HL-60/S4 (cell line): ENCODE results near the gene FLCN.

Experiments
- in situ Hi-C: fragments of 300-500 bp; cut with MboI; formaldehyde crosslinking; loops from 2 replicates; pipeline ENCODE4 v1.14.3; 2022; ENCODE audit warnings: low sequenced_read_pairs

The FLCN gene

GRCh38 chr17:17236295-17237025, 508 bp downstream of the FLCN start:
- in situ Hi-C loops: no loop called here

GRCh38 chr17:17235212-17236174, 1.5 kb downstream of the FLCN start:
- in situ Hi-C loops: no loop called here

GRCh38 chr17:17232303-17232621, 4.7 kb downstream of the FLCN start:
- in situ Hi-C loops: no loop called here

- in situ Hi-C loops: no loop called here
Measured at GRCh38 chr17:17231621-17232302, 5.2 kb downstream of the FLCN start.

GRCh38 chr17:17229416-17230384, 7.3 kb downstream of the FLCN start:
- in situ Hi-C loops: no loop called here

GRCh38 chr17:17228521-17229279, 8.3 kb downstream of the FLCN start:
- in situ Hi-C loops: no loop called here

- in situ Hi-C loops: no loop called here
Measured at GRCh38 chr17:17227608-17228520, 9.1 kb downstream of the FLCN start.

GRCh38 chr17:17226451-17227265, 10.3 kb downstream of the FLCN start:
- in situ Hi-C loops: no loop called here

- in situ Hi-C loops: no loop called here
Measured at GRCh38 chr17:17225901-17226300, 11.1 kb downstream of the FLCN start.

GRCh38 chr17:17224137-17224536, 12.8 kb downstream of the FLCN start:
- in situ Hi-C loops: no loop called here

- in situ Hi-C loops: no loop called here
Measured at GRCh38 chr17:17223736-17224135, 13.2 kb downstream of the FLCN start.

GRCh38 chr17:17221329-17221728, 15.6 kb downstream of the FLCN start:
- in situ Hi-C loops: no loop called here

GRCh38 chr17:17220529-17220928, 16.4 kb downstream of the FLCN start:
- in situ Hi-C loops: no loop called here

- in situ Hi-C loops: no loop called here
Measured at GRCh38 chr17:17217995-17218394, 19.0 kb downstream of the FLCN start.

- in situ Hi-C loops: no loop called here
Measured at GRCh38 chr17:17216776-17217175, 20.2 kb downstream of the FLCN start.

- in situ Hi-C loops: no loop called here
Measured at GRCh38 chr17:17216236-17216635, 20.7 kb downstream of the FLCN start.

- in situ Hi-C loops: no loop called here
Measured at GRCh38 chr17:17215575-17215974, 21.4 kb downstream of the FLCN start.
